Smooth muscle cell (in vitro differentiated cells): ENCODE data around the gene TSPEAR. TPM values are rescaled to one million over a fixed set of nuclear protein-coding genes. Genes with fewer than 3 reads are reported as not detected.
"Not testable (repeated sequence)": the region's sequence is repeated elsewhere in the genome, so short reads cannot be mapped to it uniquely, and the experiment has no call there.

Experiments used
- DNase-seq: peaks from one replicate; lab custom pipeline; 2025; ENCODE audit not compliant: unreplicated experiment; lab: John Stamatoyannopoulos, UW
- H2AFZ ChIP-seq: fragments of 200-600 bp; sonication (generic); 2 replicates; pipeline ENCODE4 v1.6.0; 2016; ENCODE audit warnings: antibody characterized with exemption, low read depth, mild to moderate bottlenecking
- H3F3A ChIP-seq: fragments of 200-600 bp; sonication (generic); 2 replicates; pipeline ENCODE4 v1.6.0; 2017; ENCODE audit warnings: antibody characterized with exemption, low read depth
- H3K27ac ChIP-seq: fragments of 200-600 bp; sonication (generic); 2 replicates; pipeline ENCODE4 v1.5.1; 2016; ENCODE audit warnings: low read depth, mild to moderate bottlenecking
- H3K27me3 ChIP-seq: fragments of 200-600 bp; sonication (generic); 2 replicates; pipeline ENCODE4 v1.6.1; 2016; ENCODE audit warnings: low read depth, mild to moderate bottlenecking
- H3K36me3 ChIP-seq: fragments of 200-600 bp; sonication (generic); 2 replicates; pipeline ENCODE4 v1.5.1; 2016; ENCODE audit warnings: low read depth
- H3K4me1 ChIP-seq: fragments of 200-600 bp; sonication (generic); 2 replicates; pipeline ENCODE4 v1.5.1; 2016; ENCODE audit warnings: low read depth
- H3K4me2 ChIP-seq: fragments of 200-600 bp; sonication (generic); 2 replicates; pipeline ENCODE4 v1.6.0; 2016; ENCODE audit warnings: mild to moderate bottlenecking
- H3K4me3 ChIP-seq: fragments of 200-600 bp; sonication (generic); 2 replicates; pipeline ENCODE4 v1.5.1; 2016; ENCODE audit warnings: mild to moderate bottlenecking
- H3K79me2 ChIP-seq: fragments of 200-600 bp; sonication (generic); 2 replicates; pipeline ENCODE4 v1.6.0; 2016; ENCODE audit warnings: low read depth, mild to moderate bottlenecking
- H3K9ac ChIP-seq: fragments of 200-600 bp; sonication (generic); 2 replicates; pipeline ENCODE4 v1.6.0; 2016; ENCODE audit warnings: low read depth
- H3K9me3 ChIP-seq: fragments of 200-600 bp; sonication (generic); replicated peaks from 2 replicates; pipeline ENCODE4 v1.5.1; 2016; ENCODE audit warnings: low read depth
- H4K20me1 ChIP-seq: fragments of 200-600 bp; sonication (generic); 2 replicates; pipeline ENCODE4 v1.6.0; 2016; ENCODE audit warnings: low read depth
- CTCF ChIP-seq: fragments of 200-600 bp; sonication (generic); IDR thresholded peaks from 2 replicates; pipeline ENCODE4 v1.5.1; 2017; ENCODE audit warnings: borderline replicate concordance, mild to moderate bottlenecking, antibody characterized with exemption; ENCODE audit not compliant: insufficient read depth, poor library complexity, severe bottlenecking
- WGBS: methylation state at CpG from one replicate; pipeline ENCODE4 v1.1.7; 2016; ENCODE audit warnings: low lambda C conversion rate; 5-methylcytosine and 5-hydroxymethylcytosine counted together
- polyA plus RNA-seq: library from polyadenylated mRNA; unstranded; fragments of >200 nt; fragmentation: Nextera tagmentation; extraction: Ambion mirVana; gene quantifications from 2 replicates; pipeline ENCODE4 v1.2.1, GENCODE V29; 2016
- total RNA-seq: library from RNA; depleted of rRNA; stranded (reverse); fragments of >200 nt; gene quantifications from 2 replicates; pipeline ENCODE4 v1.2.3, GENCODE V29; 2014

The TSPEAR gene
- total and polyA plus RNA-seq, 2 experiments from 2014 or later, result 0.71 TPM; not detected in 1

DNA sequence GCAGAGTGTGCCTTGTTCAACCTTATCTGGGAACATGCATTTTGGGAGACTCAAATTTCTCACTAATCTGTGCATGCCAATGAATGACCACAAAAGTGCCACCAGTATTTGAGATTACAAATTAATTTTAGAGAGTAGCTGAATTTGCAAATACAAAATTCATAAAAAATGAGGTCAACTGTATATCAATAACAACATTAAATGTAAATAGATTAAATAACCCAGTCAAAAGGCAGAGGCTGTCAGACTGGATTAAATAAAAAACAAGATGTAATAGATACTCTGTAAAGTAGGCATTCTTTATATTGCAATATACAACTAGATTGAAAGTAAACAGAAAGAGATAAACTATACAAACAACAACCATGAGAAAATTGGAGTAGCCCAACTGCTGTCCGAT is 147.3 kb downstream of the TSPEAR start:
- no peaks in the 10 kb centered on the region for H3K27me3 ChIP-seq
- H3F3A ChIP-seq, result no peaks in the 10 kb centered on the region
- TF ChIP-seq CTCF, result no peak
- no peak overlapping the region for H3K27ac ChIP-seq
- no peak overlapping the region for H3K4me2 ChIP-seq
- H3K79me2 ChIP-seq, result no peaks in the 10 kb centered on the region
- no peaks in the 10 kb centered on the region for H3K9me3 ChIP-seq
- no peak overlapping the region for H3K9ac ChIP-seq
- H3K4me1 ChIP-seq, result no peaks in the 10 kb centered on the region
- H4K20me1 ChIP-seq, result no peaks in the 10 kb centered on the region
- DNase-seq, result no peak
- H3K36me3 ChIP-seq, result no peaks in the 10 kb centered on the region
- no peak overlapping the region for H3K4me3 ChIP-seq
- WGBS, result 95% methylated on average over 1 of the region's 1 CpG
- no peak overlapping the region for H2AFZ ChIP-seq

GRCh38 chr21:44558695-44559094 is 152.7 kb downstream of the TSPEAR start, which contains the start of gene KRTAP10-3:
KRTAP10-3 (minus strand) TSS chr21:44558795; CDS start chr21:44558715, 80 bp downstream.
- WGBS, result 77% methylated on average over 5 of the region's 5 CpGs
- H2AFZ ChIP-seq, result no peak within 1 kb of the TSS
- no peaks in the 10 kb centered on the region for H3F3A ChIP-seq
- H3K79me2 ChIP-seq, result no peaks in the 10 kb centered on the region
- H3K4me1 ChIP-seq, result no peaks in the 10 kb centered on the region
- no peaks in the 10 kb centered on the region for H4K20me1 ChIP-seq
- H3K36me3 ChIP-seq, result no peaks in the 10 kb centered on the region
- no peaks in the 10 kb centered on the region for H3K27me3 ChIP-seq
- no peaks in the 10 kb centered on the region for H3K9me3 ChIP-seq
- no peak within 1 kb of the TSS for H3K27ac ChIP-seq
- H3K4me2 ChIP-seq, result no peak within 1 kb of the TSS
- no peak within 1 kb of the TSS for H3K4me3 ChIP-seq
- TF ChIP-seq CTCF, result no peak
- no peak within 1 kb of the TSS for H3K9ac ChIP-seq
- no peak for DNase-seq

- not testable (repeated sequence) for H3K9me3 ChIP-seq, H3K27me3 ChIP-seq, H2AFZ ChIP-seq, H3K4me2 ChIP-seq, H3K27ac ChIP-seq, H3K79me2 ChIP-seq, H3K4me3 ChIP-seq, DNase-seq, H3K9ac ChIP-seq, H4K20me1 ChIP-seq, H3F3A ChIP-seq, H3K4me1 ChIP-seq, H3K36me3 ChIP-seq
- 72% methylated on average over 10 of the region's 10 CpGs for WGBS
Measured at GRCh38 chr21:44558329-44558675, 153.1 kb downstream of the TSPEAR start.

DNA sequence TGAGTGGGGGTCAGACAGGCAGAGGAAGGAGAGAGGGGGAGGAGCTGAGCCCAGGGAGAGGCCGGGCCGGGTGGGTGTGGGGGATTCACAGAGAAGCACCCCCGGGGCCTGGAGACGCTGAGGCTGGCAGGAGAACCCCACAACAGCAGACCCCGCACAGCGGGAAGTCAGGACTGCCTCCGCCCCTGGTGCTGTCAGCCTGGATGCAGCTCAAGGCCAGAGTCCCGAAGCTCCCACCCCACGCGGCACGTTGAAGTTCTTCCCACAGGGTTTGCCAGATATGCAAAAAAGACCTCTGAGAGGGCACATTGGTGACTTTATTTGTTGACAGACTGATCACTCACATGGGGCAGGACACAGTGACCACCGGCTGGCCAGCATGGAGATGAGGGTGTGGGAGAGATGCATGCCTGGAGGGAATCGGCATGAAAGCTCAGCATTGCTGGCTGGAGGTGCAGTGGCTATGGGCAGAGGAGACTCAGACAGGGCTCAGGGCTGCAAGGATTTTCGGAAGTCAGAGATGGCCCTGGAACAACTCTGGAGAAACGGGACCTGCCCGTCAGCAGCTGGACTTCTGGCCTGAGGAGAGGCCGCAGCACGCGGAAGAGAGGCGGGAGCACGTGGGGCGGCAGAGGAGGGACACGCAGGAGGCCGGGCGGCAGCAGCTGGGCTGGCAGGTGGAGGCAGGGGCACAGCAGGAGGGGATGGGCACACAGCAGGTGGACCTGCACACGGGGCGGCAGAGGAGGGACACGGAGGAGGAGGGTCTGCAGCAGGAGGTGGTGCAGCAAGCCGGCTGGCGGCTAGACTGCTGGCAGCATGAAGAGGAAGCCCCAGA is 153.7 kb downstream of the TSPEAR start:
- Histone ChIP-seq H3F3A (no peaks in the 10 kb centered on the region), H3K9ac (no peak overlapping the region), H3K27me3 (no peaks in the 10 kb centered on the region), H2AFZ (no peak overlapping the region), H3K36me3 (no peaks in the 10 kb centered on the region), H3K4me2 (no peak overlapping the region), H3K79me2 (no peaks in the 10 kb centered on the region), H3K4me1 (no peaks in the 10 kb centered on the region), H3K27ac (no peak overlapping the region), H3K9me3 (no peaks in the 10 kb centered on the region), H3K4me3 (no peak overlapping the region), H4K20me1 (no peaks in the 10 kb centered on the region)
- no peak for TF ChIP-seq CTCF
- no peak for DNase-seq
- 82% methylated on average over 28 of the region's 30 CpGs for WGBS
